IPS-15b (cell line): Measurements from ENCODE around the gene MARS2.
"Not testable (repeated sequence)": the region's sequence is repeated elsewhere in the genome, so short reads cannot be mapped to it uniquely, and the experiment has no call there.

Experiments
- H3K27me3 ChIP-seq: one replicate; pipeline ENCODE4 v1.6.1; 2013; ENCODE audit warnings: low read length; ENCODE audit not compliant: control insufficient read depth, insufficient read depth
- H3K36me3 ChIP-seq: one replicate; pipeline ENCODE4 v1.6.1; 2013; ENCODE audit warnings: low read length; ENCODE audit not compliant: control insufficient read depth, insufficient read depth
- H3K4me1 ChIP-seq: one replicate; pipeline ENCODE4 v1.6.1; 2013; ENCODE audit warnings: mild to moderate bottlenecking, low read length; ENCODE audit not compliant: control insufficient read depth, insufficient read depth
- H3K4me3 ChIP-seq: one replicate; pipeline ENCODE4 v1.5.1; 2013; ENCODE audit warnings: low read depth, low read length
- H3K9ac ChIP-seq: one replicate; pipeline ENCODE4 v1.6.1; 2013; ENCODE audit warnings: low read depth, mild to moderate bottlenecking, low read length
- H3K9me3 ChIP-seq: one replicate; pipeline ENCODE4 v1.6.1; 2013; ENCODE audit warnings: mild to moderate bottlenecking, low read length; ENCODE audit not compliant: control insufficient read depth, insufficient read depth

The MARS2 gene

GRCh38 chr2:197707316-197708213 lies 2.4 kb downstream of the MARS2 start:
- Histone ChIP-seq H3K36me3 (peaks cover 4% of the 10 kb centered on the region), H3K9ac (no peak overlapping the region), H3K4me1 (peaks cover 15% of the 10 kb centered on the region), H3K4me3 (peak overlapping the region; percentile 90), H3K9me3 (no peaks in the 10 kb centered on the region), H3K27me3 (no peaks in the 10 kb centered on the region)

GRCh38 chr2:197708331-197708730 lies 3.2 kb downstream of the MARS2 start:
- Histone ChIP-seq H3K9ac (no peak overlapping the region), H3K36me3 (peaks cover 4% of the 10 kb centered on the region), H3K4me3 (peak overlapping the region; percentile 90), H3K4me1 (peaks cover 15% of the 10 kb centered on the region), H3K9me3 (no peaks in the 10 kb centered on the region), H3K27me3 (no peaks in the 10 kb centered on the region)

- peak overlapping the region; percentile 90 for H3K4me3 ChIP-seq
- H3K9me3 ChIP-seq, H3K36me3 ChIP-seq, H3K9ac ChIP-seq, H3K27me3 ChIP-seq: not testable (repeated sequence)
- peaks cover 15% of the 10 kb centered on the region for H3K4me1 ChIP-seq
These were observed 4.0 kb downstream of the MARS2 start for GRCh38 chr2:197709140-197709539.

- Histone ChIP-seq H3K4me3 (no peak overlapping the region), H3K9me3 (no peaks in the 10 kb centered on the region), H3K9ac (no peak overlapping the region), H3K36me3 (peaks cover 4% of the 10 kb centered on the region), H3K4me1 (peaks cover 15% of the 10 kb centered on the region), H3K27me3 (no peaks in the 10 kb centered on the region)
These were observed 5.4 kb downstream of the MARS2 start for GRCh38 chr2:197710424-197711042.

- Histone ChIP-seq H3K4me1 (peaks cover 15% of the 10 kb centered on the region), H3K27me3 (no peaks in the 10 kb centered on the region), H3K9ac (no peak overlapping the region), H3K4me3 (no peak overlapping the region), H3K9me3 (no peaks in the 10 kb centered on the region), H3K36me3 (peaks cover 4% of the 10 kb centered on the region)
These were observed 6.4 kb downstream of the MARS2 start for GRCh38 chr2:197711578-197711977.

GRCh38 chr2:197713271-197713670 lies 8.1 kb downstream of the MARS2 start:
- H3K4me1 ChIP-seq, result peaks cover 14% of the 10 kb centered on the region
- peaks cover 4% of the 10 kb centered on the region for H3K36me3 ChIP-seq
- H3K27me3 ChIP-seq, result no peaks in the 10 kb centered on the region
- H3K4me3 ChIP-seq, result no peak overlapping the region
- H3K9me3 ChIP-seq, result no peaks in the 10 kb centered on the region
- no peak overlapping the region for H3K9ac ChIP-seq

GRCh38 chr2:197717863-197718262 lies 12.7 kb downstream of the MARS2 start:
- Histone ChIP-seq H3K9ac (no peak overlapping the region), H3K36me3 (no peaks in the 10 kb centered on the region), H3K4me1 (no peaks in the 10 kb centered on the region), H3K27me3 (no peaks in the 10 kb centered on the region), H3K9me3 (no peaks in the 10 kb centered on the region), H3K4me3 (no peak overlapping the region)

GRCh38 chr2:197727011-197727410 lies 21.8 kb downstream of the MARS2 start:
- no peak overlapping the region for H3K9ac ChIP-seq
- no peaks in the 10 kb centered on the region for H3K4me1 ChIP-seq
- H3K4me3 ChIP-seq, result no peak overlapping the region
- peaks cover 5% of the 10 kb centered on the region for H3K9me3 ChIP-seq
- H3K36me3 ChIP-seq, result no peaks in the 10 kb centered on the region
- no peaks in the 10 kb centered on the region for H3K27me3 ChIP-seq

GRCh38 chr2:197728555-197729544 lies 23.7 kb downstream of the MARS2 start:
- not testable (repeated sequence) for H3K27me3 ChIP-seq, H3K36me3 ChIP-seq, H3K4me1 ChIP-seq, H3K9me3 ChIP-seq, H3K4me3 ChIP-seq, H3K9ac ChIP-seq

GRCh38 chr2:197740200-197740599 lies 35.0 kb downstream of the MARS2 start:
- Histone ChIP-seq H3K27me3 (no peaks in the 10 kb centered on the region), H3K9ac (no peak overlapping the region), H3K4me3 (no peak overlapping the region), H3K36me3 (no peaks in the 10 kb centered on the region), H3K4me1 (no peaks in the 10 kb centered on the region), H3K9me3 (no peaks in the 10 kb centered on the region)
